NCI-H187 (cell line): ENCODE measurements around the gene CCDC107.

ENCODE experiments used
- DNase-seq, 2 experiments: peaks; one replicate each; lab custom pipeline; 2025; lab: John Stamatoyannopoulos, UW

The CCDC107 gene

DNA sequence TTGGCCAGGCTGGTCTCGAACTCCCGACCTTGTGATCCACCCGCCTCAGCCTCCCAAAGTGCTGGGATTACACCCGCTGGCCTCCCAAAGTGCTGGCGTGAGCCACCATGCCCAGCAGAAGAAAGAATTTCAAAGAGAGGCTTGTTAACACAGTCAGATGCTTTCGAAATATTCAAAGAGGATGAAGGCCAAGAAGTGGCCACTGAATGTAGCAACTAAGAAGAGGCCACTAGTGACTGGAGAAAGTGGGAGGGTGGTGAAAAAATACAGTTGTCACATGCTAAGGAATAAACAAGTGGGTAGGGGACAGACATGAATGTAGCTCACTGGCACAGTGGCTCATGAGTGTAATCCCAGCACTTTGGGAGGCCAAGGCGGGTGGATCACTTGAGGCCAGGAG is 44.6 kb downstream of the CCDC107 start:
- DNase-seq = no peak

DNA sequence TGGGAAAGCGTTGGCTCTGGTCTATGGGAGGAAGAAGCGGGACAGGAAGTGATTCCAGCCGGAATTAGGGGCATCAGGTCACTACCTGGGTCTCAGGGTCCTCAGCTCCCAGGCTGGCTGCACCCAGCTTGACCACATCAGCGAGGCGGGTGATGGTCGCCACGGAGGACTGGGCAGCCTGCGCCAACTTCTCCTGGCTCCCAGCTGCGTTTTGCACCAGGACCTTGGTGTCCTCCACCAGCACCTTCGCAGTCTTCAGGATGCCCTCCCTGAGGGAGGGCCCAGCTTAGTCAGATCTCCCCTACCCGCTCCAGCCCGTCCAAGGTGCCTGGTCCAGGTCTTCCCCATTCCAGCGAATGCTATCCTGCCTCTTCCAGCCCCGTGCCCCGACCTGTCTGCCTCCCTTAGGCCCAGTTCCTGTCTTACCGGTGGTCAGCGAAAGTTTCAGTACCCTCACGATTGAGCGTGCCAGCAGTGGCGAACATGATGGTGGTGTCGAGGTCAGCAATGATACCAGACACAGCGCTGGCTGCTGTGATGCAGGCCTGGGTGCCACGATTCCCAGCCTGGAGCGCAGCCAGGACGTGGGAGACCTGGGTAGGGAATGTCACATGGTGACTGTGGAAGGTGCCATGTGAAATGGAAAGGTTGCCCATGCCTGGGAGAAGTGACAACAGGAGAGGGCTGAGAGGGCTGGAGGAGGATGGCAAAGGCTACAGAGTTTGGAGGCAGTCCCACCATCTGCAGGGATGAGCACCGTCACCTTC is 46.0 kb downstream of the CCDC107 start:
- DNase-seq = no peak

DNA sequence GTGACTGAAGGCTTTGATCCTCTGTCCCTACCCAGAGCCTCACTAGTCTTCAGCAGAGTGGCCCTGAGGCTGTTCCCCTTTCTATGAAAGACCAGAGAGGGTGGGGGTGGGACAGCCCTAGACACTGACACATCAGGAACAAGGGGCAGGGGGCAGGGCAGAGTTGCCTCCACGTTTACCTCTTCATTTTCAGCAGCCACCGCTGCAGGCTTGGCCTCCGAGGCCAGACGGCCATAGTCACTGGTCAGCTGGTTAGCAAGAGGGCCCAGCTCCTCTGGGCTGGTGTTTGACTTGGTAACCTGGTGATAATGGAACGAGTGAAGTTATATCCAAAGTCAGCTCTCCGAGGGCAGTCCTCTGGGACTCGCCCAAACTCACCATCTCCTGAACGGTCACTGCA is 47.3 kb downstream of the CCDC107 start:
- DNase-seq = no peak

DNA sequence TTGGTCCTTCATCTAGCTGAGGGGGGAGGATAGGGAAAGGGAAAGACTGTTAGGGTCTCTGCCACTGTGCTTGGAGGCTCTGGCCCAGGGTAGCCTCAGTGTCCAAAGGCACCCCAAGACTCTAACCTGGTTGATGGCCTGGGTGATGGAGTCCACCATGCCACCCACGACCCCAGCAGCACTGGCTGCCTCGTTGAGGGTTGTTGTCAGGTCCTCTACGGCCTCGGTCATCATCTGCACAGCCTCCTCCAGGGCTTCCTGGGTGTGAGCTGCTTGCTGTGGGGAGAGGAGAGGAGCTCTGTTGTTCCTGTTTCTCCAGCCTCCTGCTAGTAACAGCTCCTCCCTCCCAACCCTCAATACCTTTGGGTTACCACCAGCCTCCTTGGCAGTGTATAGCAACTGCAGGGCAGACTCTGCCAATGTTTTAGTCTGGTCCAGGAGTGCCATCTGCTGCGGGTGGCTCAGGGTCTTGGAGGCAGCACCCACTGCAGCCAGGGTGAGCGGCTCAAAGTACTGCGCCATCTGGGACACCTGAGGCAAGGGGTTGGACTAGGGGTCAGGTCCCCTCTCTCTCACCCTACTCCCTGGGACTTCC is 47.8 kb downstream of the CCDC107 start:
- no peak for DNase-seq

DNA sequence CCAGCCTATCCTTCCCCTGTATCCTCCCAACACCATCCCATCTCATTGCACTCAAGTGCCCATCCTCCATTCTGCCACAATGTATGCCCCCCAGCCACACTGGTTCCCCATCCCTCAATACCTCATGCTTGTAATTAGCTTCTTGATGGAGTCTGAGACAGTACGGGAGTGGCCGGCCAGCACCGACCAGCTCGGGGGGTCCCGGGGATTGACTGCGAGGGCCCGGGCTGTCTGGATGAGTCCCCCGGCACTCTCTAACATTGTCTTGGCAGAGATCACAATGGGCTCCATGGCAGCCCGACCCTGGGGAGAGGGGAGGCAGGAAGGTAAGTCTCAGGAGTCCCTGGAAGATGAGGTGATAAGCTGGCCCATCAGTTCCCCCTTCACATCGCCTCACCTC is 48.9 kb downstream of the CCDC107 start:
- DNase-seq = no peak

DNA sequence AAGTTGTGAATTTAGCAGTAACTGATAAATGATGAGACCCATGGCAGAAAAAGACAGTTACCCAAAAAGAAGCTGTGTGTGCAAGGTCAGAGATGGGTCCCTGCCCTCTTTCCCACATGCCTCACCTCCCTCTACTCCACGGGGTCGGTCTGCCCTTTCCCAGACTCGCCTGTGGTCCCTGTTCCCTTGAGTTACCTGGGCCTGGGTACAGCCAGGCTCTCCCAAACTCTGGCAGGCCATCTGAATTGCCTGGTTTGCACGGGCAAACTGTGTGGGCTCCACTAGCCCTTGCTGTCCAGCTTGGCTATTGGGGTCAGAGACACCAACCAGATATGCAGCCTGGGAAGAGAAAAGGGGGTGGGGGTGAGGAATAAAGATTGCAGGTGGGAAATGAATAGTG is 50.1 kb downstream of the CCDC107 start:
- no peak for DNase-seq

DNA sequence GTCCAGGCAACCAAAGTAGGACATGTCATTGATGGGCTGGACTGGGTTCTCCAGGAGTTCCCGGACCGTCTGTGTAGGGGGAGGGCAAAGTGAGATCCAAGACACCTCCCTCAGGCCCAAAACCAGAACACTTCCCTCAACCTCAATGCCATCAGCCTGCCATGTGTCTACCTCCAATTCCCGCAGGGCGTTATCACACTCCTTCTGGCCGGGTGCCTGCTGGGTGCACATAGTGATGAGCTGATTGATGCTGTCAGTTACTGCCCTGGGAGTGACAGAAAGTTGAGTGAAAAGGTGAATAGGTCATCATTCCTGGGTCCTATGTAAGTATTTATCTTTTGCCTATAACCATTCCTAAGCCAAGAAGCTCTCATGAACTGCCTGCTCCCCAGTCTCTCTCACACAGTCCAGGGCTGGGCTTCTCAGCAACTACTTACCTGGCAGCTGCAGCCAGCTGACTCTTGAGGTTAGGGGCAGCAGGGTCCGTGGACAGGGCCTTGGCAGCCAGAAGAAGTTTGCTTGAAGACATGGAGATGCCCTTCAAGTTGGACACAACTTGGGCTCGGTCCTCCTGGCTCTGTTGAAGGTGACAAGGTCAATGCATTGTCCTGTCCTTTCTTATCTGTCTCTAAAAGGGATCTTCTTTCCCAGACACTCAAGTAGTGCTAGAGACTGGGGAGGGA is 52.9 kb downstream of the CCDC107 start:
- no peak for DNase-seq
